IPS-NIHi7 (cell line): ENCODE measurements around the gene AMOTL2.

Source experiments
- DNase-seq: peaks from one replicate; pipeline ENCODE4 v3.0.0; 2012; ENCODE audit warnings: mixed read lengths; ENCODE audit errors: extremely low spot score

Gene AMOTL2

DNA sequence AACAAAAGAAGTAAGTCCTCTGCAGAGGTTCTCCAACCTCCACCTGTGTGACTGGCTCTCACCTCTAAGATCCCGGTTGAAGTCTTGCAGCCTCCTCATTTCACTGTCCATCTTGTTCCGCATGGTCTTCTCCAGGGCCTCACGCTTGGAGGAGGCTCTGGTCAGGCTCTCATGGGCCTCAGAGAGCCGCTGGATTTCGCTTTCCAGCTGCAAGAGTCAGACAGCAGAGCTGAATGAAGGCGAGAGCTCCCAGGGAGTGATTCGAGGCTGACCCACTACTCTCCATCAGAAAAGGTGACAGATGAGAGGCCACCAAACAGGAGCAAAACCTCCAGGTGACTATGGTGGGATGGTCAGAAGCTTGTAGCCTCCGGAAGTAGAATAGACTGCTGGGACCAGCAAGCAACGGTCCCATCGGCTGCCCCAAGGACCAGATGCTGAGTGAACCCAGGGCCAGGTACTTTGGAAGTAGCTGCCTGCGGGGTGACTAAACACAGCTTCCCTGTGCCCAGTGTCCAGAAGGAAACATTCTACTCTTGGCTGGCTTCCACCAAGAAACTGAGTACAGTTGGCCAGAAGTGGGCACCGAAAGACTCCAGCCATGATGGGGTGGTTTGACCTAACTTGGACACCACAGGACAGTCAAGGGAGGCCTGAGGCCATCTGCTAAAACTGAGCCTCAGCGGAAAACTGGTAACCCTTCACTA is 7.9 kb downstream of the AMOTL2 start:
- DNase-seq, result no peak

DNA sequence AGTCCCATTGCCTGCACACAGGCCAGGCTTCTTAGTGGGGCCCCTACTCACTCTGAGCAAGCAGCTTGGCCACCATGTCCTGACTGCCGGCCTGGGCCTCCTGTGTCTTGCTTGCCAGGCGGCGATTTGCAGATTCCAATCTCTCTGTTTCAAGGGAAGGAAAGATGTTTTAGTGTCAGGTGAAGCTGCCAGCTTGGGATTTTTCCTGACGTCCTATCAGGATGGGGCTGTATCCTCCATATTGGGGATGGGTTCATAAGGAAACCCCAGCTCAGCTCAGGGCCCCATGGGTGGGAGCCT is 8.5 kb downstream of the AMOTL2 start:
- no peak for DNase-seq

DNA sequence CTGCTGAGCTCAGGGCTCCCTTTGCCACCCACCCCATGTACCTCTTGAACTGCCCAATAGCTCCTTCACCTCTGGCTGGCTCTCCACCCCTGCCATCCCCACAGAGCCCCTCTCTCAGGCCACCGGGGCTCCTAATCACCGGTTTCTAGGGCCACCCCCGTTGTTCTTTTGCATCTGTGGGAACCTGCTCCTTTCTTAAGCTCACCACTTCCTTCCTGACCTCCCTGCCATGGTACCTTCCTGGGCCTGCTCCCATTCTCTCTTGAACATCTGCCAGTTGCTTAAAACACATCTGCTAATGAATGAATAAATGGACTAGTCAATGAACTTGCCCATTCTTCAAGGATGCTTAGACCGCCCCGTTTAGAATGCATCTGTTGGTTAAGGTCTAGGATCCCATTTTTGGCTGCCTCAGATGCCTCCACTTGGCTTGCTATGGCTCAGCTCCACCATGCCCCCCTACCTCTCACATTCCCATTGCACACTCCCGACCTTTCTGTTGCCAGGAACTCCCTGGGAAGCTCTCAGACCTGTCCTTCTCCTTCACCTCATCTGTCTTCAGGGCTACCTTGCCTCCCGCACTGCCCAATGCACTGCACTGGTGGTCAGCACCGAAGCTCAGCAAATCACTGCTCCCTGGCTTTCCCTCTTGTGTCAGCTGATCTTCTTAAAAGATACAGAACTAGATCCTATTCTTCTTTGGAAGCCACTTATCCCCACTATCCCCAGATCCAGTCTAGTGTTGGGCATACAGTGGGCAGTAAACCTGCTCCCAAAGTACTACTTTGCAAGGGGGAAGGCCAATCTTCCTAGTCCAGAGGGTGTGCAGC is 9.1 kb downstream of the AMOTL2 start:
- no peak for DNase-seq

DNA sequence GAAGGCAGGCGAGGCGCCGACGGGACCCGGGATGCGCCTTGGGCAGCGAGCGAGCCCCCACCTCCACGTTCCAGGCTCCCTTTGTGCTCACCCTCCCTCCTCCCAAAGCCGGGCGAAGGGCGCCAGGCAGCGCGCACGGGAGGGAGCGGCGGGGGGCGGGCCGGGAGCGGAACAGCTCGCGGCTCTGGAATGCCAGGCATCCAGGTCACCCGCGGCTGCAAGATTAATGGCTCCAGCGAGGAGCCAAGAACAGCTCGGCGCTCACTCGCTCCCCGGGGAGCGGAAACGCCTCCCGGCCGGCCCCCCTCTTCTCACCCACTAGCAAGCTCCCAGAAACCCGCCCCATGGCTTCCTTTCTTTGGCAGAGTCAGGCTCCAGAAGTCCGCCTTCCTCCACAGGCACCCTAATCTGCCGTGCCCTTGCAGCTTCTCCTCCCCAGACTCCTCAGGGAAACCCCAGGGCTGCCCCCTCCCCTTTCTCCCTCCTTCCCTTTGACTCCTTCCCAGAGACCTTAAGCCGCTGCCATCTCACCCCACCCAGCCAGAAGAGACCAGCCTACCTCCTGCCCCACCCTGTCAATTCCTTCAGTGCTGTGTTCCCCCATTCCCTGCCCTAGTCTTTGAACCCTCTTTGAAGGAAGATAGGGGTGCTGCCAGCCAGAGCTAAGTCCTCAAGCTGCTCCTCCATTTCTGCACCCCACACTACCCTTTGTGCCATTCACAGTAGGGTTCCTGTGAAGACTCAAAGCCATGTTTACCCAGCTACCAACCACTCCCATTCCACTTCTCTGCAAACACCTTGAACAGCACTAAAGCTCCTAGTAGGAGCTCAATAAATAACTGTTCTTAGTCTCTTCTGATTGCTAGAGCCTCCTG is 9.9 kb downstream of the AMOTL2 start:
- peak; percentile 92 for DNase-seq

DNA sequence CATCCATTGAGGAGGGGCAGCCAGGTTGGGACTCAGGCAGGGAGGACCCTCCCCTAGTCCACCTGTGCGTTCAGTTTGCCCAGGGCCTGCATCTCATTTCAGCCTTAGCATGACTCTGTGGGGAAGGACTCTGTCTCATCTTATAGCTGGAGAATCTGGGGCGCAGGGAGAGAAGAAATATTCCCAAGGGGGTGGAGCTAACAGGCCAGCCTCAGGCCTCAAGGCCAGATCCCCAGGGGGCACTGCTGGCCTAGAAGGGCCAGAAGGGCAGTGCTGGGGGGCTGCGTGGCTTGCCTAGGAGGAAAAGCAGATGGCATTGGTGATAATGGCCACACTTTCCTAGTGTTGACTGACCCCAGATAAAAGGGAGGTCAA is 10.9 kb downstream of the AMOTL2 start:
- no peak for DNase-seq

DNA sequence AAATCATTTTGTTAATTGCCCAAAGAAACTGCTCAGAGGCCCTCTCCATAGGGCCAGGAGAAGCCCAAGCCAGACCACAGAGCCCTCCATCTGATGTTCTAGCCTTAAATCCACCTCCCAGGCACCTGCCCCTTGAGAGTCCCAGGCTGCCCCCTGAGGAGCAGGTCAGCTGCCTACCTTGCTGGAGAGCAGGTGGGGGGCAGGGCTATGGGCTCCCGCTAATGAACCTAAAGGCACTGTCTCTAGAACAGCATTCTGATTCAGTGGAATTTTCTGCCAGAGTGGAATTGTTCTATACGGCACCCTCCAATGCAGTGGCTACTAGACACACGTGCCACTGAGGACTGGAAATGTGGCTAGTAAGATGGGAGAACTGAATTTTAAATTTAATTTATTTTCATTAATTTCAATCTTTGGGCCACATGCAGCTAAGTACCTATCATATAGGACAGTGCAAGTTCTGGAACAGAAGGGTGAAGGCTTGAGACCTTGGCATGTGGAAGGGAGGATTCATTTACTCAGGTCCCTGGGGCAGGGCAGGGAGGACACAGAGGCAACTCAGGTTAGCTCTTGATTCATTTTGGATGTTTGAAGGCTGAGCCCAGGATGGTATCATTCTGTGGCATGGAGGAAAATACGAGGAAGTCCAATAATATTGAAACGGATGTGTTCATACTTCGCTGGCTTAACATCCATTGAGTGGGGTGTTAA is 11.4 kb downstream of the AMOTL2 start:
- no peak for DNase-seq

DNA sequence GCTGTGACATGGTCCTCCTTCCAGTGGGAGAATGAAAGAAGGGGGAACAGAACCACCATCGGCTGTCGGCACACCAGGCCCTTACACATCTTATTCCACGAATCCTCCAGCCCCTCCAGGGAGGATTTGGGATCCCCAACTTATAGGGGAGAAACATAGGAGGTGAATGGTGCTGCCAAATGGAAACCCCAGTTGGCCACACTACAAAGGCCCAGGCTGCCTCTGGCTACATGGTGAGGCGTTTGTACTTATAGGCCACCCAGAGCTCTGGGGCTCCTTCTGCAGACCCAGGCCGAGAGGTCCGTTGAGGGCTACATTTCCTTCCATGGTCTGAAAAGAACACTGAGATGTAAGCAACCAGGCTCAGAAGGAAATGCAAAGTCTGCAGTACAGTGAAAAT is 12.0 kb downstream of the AMOTL2 start:
- no peak for DNase-seq

DNA sequence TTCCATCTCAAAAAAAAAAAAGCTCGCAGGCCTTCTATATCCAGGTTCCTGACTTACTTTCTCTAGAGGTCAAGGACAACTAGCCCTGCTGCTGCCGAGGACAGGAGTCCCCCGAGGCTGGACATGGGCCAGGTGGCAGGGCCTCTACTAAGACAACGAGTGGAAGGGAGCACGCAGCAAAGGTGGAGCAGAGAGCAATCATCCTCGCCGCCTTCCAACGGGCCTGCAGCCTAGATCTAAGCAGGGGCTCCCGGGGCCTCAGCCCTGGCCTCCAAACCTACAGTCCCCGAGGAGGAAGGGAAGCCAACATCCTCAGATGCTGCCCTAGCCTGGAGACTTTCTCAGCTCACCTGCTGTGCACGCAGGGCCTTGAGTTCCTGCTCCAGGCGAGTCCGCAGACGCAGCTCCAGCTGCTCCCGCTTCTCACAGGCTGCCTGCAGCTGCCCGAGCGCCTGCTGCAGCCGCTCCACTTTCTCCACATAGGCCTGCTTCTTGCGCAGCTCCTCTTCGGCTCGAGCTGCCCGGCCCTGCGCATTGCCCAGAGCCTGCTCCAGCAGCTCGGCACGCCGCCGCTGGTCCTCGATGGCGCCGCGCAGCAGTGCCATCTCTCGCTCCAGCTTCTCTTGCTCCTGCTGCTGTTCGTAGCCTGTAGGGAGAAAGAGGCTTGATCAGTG is 12.9 kb downstream of the AMOTL2 start:
- no peak for DNase-seq

DNA sequence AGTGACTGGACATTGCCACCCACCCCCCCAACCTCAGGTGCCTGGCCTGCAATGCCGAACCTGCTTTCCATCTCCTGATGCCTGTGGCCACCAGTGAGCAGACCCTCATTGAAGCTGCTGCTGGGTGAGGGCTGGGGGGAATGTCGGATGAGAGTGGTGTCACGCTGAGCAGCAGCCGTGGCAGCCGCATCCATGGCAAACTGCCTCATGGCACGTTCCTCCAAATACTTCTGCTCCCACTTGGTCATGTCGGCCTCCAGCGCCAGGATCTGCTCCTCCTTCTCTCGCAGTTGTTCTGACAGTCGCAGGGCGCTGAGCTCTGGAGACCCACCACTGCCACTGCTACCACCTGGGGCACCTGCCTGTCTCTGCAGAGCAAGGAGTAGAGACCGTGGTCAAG is 14.2 kb downstream of the AMOTL2 start:
- no peak for DNase-seq

DNA sequence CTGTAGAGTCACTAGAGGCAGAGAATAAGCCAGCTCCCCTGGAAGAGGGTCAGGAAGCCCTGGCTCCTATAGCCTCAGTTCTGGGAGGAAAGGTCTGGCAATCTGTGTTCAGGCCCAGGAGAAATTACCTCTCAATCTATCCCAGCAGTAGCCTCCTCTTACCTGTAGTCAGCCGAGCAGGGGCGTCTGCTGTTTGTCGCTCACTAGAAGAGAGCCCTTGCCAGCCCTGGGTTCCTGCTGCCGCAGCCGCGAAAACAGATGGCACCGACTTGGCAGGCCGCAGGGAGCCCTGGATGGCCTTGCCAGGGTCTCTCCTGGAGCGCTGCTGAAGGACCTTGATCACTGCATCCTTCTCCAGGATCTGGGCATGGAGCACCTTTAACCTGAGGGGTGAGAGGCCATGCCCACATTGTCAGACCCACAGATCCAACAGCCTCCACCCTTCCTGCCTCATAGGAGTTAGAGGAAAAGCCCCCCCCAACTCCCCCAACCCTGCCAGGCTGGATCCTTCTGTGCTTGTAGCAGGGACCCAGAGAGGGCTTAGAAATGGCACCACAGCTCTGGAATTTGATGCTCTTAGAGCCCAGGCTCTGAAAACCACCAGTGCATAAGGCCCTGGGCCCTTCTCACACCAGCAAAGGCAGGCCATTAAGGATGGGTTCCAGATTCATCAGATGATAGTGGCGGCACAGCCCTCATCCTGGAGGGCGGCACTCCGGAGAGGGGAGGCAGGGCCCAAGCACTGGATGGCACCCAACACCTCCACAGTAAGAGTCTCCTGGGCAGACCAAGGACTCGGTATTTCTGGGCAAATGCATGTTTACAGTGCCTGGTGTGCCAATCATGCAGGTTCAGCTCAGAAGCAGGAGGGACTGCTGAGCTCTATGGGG is 14.9 kb downstream of the AMOTL2 start:
- no peak for DNase-seq

DNA sequence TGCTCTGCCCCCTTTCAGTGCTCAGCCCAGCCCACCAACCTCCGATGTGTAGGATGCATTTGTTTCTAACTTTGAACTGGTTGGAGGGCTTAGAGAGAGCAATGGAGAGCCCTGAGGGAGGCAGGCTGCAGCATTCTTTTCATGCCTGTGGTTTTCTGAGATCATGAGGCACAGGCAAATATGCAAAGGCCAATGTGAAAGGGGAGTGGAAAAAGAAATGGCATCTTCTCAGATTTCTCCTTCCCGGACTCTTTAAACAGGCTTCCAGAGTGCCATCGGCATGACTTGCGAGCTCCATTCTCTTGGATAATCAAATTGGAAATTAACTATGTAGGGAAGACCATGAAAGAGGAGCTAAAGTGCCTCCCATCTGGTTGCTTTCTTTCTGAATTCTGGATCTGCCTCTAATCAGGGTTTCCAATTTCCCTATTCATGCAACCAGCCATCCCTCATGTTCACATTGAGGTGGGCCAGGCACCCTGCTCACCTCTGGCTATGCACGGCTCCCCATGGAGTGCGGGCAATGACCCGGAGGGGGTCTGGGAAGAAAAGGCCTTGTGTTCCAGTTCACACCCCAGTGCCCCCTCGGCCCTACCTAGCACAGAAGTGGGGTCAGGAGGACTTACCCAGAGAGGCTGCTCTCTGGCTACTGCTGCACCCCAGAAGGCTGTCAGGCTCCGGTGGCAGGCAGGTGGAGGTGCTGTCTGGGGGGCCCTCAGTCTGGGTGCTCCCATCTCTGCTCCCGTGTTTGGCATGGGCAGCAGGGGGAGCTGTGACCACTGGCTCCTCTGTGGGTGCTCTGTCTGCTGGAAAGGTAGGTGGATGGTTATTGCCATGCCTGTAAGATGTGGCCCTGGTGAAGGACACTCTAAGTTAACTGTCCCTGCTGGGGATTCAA is 16.1 kb downstream of the AMOTL2 start:
- no peak for DNase-seq

DNA sequence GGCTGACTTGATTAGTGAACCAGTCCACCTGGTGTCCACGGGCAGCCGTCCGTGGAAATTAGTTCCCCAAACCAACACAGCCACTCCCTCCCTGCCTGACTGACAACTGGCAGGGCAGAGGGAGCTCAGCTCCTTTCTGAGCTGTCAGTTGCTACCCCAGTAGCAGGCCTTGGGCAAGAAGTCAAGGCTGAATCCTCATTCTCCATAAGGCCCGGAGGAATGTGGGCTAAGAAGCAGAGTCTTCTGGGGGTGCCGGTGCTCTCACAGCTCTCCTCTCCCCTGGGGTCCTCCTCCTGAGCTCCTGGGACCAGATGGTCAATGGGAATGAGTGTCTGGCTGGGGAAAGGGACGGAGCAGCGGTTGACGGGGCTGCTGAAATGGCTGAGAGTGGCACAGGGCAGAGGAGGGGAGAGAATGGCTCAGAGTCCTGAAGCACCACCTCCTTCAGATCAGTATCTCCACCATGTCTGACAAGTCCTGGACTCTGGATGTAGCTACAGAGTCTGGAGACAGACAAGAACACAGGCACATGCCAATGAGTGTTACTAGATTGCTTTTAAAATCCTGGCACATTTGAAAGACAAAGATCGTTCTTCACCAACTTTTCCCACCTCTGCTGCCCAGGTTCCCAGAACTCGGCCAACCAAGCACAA is 16.9 kb downstream of the AMOTL2 start:
- no peak for DNase-seq

DNA sequence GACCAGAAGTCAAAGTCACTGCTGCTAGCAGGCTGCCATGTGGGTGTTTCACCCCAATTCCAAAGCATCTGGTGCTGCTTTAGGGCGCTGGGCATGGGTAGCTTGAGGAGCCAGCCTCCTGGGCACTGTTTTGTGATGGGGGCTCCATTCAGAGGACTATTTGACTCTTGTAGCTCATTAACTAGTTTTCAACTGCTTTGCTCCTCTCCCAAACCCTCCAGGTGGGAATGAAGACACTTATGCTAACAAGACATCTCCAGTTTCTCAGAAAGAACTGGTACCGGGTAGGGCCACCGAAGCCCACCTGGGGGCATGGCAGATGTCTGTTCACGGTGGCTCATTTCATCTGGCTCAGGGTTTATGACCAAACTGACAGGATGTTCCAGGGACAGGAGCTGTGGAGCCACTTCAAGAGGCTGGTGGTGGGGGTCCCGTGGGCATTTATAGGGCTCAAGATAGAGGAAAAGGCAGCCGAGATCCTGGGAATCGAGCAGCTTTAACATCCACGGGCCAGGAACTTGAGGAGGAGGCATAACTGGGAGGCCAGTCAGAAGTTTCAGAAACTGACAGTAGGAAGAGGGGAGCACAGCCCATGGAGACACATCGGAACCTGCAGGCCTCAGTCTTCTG is 17.7 kb downstream of the AMOTL2 start:
- no peak for DNase-seq

DNA sequence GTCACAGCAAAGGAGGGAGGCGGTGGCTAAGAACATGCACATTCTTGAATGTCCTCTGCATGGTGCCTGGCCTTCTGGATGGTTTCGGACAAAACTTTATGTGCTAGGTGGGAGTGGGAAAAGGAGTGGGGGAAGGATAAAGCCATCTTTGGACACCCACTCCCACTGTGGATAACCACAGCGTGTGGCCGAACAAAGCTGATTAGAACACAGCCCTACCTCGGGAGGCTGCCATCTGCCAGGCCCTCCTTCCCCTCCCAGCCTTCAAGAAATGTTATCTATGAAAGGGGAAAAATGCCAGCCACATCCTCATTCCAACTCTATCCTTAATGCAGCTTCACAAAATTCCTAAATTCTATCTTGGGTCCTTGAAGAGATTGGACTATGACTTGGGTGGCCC is 18.8 kb downstream of the AMOTL2 start:
- DNase-seq, result no peak

DNA sequence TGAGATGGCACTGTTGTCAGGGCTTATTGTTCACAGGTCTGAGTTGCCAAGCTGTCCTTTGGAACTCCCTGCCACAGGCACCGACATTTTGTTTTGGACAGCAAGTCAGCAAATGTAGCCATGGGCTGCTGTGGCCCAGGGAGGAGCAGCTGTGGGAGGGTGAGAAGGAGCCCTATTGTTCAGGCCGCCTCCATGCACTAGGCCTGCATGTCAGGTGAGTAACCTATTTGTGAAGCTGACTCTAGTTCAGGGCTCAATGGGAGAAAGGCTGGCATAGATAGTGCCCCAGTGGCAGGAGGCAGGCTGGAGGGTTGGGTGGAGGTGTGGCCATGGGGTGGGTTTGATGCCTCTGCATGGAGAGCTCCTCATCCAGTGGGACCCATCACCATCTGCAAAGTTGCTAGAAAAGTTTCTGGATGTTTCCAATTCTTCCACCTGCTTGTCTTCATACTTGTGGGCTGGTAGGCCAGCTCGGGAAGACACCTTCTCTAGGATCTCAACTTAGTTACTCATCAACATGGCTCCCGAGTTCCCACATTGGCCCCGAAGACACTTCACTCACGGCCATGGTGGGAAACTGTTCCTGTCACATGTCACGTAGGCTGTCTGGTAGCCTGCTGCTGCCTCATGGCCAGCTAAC is 19.5 kb downstream of the AMOTL2 start:
- DNase-seq, result no peak

DNA sequence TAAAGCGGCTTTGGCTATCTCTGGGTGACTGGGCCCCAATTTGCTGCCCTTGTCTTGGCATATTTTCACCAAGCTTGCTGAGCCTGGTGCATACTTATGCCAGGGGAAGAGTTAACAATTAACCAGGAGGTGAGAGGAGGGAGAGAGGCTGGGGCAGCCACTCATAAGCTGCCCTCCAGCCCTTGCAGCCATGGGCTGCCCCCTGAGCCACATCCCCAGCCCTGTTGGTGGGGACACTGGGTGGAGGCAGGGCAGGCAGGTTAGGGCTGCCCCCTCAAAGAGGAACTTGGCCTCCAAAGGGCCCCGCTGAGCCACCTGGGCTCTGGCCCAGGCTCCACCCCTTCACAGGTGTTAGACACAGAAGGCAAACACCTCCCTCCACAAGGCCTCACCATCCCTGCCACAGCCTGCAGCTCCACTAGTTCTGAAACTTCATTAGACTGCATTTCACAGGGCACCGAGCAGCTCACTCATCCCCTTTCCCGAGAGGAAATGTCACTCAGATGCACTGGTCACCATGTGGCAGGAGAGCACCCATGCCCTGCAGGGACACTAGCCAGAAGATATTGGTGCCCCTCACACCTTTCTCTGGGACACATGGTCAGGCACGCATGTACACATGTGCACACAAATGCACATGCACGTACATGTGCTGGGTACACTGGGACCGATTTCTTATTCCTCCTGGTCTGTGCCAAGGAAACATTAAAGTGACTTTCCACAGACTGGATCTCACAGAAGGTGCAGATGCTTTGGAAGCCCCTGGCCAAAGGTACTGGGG is 20.2 kb downstream of the AMOTL2 start:
- DNase-seq, result no peak
